GM12891 (cell line): ENCODE data around the gene TRPV6.

Experiments
- POLR2A ChIP-seq: IDR thresholded peaks from 2 replicates; pipeline ENCODE4 v1.6.1; 2011; ENCODE audit warnings: low read depth, low read length, control low read depth
- POLR2AphosphoS5 ChIP-seq: IDR thresholded peaks from 2 replicates; pipeline ENCODE4 v1.6.1; 2011; ENCODE audit warnings: low read depth, low read length, control low read depth

GRCh38 chr7:142851269-142851668, 34.3 kb downstream of the TRPV6 start:
- TF ChIP-seq POLR2AphosphoS5 (no peak), POLR2A (no peak)
